NCI-H2081 treated with DMSO at 0.1 percent for 48 hours (cell line): Measurements from ENCODE around the gene NIT1.
A peak's percentile ranks its signal among the peaks of the same experiment; 100 is the strongest.

Experiments
- DNase-seq: peaks from one replicate; lab custom pipeline; 2025; lab: John Stamatoyannopoulos, UW

NIT1 gene

GRCh38 chr1:161153682-161154337, 35.9 kb downstream of the NIT1 start, which contains the start of gene UFC1:
UFC1 (plus strand) TSS chr1:161153978; CDS start chr1:161153998, 20 bp downstream.
- peak; percentile 85 for DNase-seq

GRCh38 chr1:161157867-161158266, 40.0 kb downstream of the NIT1 start:
- no peak for DNase-seq

GRCh38 chr1:161158316-161159010, 40.6 kb downstream of the NIT1 start:
- DNase-seq: no peak

DNA sequence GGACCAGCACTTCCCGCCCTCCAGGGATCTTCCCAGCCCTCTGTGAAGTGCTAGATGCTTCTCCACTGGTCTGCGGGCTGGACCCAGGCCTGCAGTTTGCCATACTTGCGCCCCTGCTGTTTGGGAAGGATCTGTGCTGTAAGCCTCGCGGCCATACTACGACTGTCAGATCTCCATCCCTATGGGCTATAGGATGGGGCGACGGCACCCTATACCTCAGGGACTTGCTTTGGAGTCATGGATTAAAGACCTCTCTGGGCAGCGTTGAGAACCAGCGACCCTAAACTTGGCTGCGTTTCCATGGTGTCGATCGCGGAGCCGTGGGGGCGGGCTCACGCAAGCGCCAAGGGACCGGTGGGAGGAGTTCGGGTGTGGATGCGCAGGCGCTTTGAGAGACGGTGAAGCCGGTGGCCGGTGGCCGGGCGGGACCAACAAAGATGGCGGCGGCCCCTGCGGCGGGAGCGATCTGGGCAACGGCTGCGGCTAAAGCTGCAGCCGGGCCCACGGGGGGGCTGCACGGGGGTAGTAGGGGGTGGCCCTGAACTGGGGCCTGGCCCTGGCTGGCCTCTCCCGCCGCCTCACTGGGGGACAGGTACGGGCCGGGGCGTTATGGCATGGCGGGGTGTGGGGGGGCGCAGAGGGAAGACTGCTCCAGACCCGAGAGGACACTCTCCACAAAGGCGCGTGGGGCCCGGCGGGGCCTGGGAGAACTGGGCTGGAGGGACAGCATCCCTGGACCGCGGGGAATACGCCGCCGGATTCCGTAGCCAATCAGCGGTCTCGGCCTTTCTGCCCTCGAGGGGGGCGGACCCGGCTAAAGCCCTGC, 41.4 kb downstream of the NIT1 start, which contains the start of gene USP21:
Gene USP21, plus strand, starts transcription at position 414 of the 826 bp plus-strand sequence. CDS start 1,141 bp downstream, outside the sequence.
- DNase-seq: peak; percentile 71

GRCh38 chr1:161159913-161160243, 42.0 kb downstream of the NIT1 start:
- DNase-seq: no peak

- no peak for DNase-seq
Observed at GRCh38 chr1:161160671-161161145, 42.8 kb downstream of the NIT1 start.

DNA sequence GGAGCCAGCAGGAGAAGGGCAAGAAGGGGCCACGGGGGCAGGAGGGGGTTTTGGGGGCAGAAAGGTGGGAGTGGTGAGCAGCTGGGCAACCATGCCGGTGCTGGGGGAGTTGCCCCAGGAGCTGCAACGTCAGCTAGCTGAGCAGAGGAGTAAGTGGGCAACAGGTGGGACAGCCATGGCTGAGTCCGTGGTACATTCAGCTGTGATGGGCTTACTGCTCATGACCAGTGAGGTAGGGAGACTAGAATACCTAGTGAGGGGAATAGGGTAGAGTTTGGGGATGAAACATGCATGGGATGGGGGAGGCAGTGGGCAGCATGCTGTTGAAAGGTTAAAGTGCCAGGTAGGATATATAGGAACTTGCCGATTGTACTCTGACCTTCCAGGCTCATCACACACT, 43.7 kb downstream of the NIT1 start:
- DNase-seq: no peak

DNA sequence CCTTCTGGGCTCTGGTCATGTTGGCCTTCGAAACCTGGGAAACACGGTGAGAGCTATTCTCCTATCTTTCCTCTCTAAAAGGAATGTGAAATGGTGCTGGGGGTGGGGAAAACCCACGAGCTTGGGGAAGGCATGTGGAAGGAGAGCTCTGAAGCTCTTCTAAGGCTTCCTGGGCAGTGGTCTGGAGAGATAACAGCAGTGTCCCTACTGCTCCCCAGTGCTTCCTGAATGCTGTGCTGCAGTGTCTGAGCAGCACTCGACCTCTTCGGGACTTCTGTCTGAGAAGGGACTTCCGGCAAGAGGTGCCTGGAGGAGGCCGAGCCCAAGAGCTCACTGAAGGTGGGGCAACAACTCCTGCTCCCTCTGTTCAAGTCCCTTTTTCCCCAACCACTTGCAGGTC, 44.1 kb downstream of the NIT1 start:
- no peak for DNase-seq

DNA sequence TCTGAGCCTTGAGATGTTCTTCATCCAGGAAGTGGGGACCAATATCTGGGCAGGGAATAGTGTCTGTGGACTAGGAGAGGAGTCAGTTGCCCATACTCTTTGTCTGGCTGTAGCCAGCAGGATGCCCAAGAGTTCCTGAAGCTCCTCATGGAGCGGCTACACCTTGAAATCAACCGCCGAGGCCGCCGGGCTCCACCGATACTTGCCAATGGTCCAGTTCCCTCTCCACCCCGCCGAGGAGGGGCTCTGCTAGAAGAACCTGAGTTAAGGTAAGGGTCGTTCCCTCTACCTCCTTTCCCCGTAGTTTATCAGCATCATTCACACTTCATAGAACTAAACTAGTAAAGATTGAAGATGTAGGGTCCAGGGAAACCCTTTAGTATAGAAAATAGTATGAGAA, 44.9 kb downstream of the NIT1 start:
- DNase-seq: no peak

- DNase-seq: no peak
Observed at GRCh38 chr1:161163793-161164192, 45.9 kb downstream of the NIT1 start.

GRCh38 chr1:161164901-161165610, 47.2 kb downstream of the NIT1 start:
- DNase-seq: no peak

GRCh38 chr1:161165742-161166668, 48.1 kb downstream of the NIT1 start, which contains the start of gene PPOX:
PPOX (plus strand) TSS chr1:161166426; CDS start chr1:161166848, 422 bp downstream.
- peak; percentile 97 for DNase-seq

DNA sequence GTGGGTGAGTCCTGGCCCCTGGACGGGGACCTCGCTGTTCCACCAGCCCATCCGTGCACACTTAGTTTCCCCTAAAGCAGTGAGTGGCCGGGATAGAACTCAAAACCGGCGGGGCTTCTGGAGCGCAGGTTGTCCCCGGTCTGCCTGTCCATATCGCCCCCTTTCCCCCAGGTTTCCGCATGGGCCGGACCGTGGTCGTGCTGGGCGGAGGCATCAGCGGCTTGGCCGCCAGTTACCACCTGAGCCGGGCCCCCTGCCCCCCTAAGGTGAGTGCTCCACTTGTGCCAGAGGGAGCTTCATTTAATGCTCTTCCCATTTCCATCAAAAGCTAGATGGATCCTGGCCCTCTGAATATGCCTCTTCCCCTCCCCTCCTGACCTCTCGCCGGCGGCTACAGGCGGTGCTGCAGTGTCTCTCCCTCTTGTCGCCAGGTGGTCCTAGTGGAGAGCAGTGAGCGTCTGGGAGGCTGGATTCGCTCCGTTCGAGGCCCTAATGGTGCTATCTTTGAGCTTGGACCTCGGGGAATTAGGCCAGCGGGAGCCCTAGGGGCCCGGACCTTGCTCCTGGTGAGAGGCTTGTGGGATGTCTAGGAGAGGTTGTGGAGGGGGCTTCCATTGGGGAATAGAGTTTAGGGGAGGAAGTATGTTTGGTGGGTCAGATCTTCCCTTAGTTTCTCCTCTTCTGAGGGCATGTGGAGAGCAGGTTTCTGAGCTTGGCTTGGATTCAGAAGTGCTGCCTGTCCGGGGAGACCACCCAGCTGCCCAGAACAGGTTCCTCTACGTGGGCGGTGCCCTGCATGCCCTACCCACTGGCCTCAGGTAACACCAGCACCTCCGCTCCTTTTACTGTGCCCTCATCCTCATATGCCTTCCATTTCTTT, 49.0 kb downstream of the NIT1 start:
- DNase-seq: no peak

- DNase-seq: no peak
Observed at GRCh38 chr1:161168906-161169305, 51.0 kb downstream of the NIT1 start.
